HG02885 (cell line): ENCODE data around the gene MAGEF1.

Experiments used
- ATAC-seq: cut with Tn5 transposase; IDR thresholded peaks from one replicate; pipeline ENCODE4 v1.9.1; 2021; ENCODE audit warnings: mild to moderate bottlenecking; ENCODE audit not compliant: unreplicated experiment, poor library complexity

Gene MAGEF1

DNA sequence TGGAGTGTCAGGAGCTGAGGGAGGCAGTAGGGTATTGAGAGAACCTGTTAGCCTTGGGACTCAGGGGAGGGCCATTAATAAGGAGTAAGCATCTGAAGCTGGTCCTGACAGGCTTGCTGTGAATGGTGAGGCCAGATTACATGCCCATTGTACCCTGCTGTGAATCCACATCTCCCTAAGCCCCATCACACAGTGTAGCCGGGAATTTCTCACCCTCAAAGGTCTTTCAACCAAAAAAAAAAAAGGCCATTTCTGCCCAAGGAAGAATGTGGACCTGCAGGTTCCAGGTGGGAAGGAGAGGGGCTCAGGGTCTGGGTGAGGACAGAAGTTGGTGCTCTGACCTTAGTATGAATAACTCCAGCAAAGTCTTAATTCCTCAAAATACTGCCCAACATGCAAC, 37.2 kb downstream of the MAGEF1 start:
- no peak for ATAC-seq

DNA sequence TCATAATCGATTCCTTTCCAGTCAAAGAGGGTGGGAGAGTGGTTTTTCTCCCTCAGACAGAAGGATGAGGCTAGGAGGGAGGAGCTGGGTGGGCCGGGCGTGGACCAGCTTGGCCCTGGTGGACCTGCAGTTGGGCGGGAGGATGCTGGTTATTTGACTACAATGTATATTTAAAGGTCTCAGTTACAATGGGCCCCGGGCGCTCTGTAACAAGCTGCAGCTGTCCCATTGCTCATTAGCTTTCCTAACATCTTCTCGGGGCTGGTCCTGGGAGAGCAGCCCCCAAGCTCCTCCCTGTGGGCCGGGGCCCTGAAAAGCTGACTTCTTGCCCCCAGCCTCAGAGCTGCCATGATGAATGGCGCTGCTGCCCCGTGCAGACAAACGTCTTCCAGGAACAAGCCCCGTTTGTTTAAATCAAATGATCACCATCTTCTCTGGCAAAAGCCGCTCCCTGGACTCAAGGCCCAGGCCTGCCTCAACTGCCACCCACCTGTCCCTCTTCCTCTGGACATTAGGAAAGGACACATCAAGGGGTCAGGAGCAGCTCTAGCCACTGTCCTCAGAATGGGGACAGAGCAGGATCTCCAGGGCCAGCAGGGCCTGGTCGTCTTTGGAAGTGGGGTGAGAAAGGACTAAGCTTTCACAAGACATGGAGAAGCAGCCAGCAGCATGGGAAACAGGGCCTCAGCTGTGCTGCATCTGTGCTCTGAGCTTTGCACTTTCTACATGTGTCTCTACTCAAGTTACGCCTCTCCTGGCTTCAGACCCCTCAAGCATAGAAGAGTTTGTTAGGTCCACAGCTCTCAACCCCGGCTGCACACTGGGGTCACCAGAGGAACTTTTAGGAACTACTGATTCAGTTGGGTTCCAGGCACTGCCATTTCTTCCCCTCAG, 38.6 kb downstream of the MAGEF1 start:
- ATAC-seq, result no peak

DNA sequence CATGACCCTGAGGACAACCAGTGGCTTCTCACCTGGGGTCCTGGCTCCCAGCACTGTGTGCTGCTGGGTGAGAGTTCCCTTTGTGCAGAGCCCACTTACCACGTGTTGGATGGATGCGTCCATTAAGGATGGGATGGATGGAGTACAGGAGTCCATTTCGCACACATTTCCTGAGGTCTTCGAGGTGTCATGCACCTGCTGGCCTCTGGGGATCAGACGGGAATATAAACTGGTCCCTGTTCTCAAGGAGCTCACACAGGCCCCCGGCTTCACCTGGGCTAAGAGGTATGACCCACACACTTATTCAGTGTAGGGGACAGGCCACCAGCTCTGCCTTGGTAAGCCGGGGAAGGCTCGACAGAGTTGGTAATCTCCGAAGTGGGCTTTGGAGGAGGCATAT, 39.5 kb downstream of the MAGEF1 start:
- ATAC-seq, result no peak

DNA sequence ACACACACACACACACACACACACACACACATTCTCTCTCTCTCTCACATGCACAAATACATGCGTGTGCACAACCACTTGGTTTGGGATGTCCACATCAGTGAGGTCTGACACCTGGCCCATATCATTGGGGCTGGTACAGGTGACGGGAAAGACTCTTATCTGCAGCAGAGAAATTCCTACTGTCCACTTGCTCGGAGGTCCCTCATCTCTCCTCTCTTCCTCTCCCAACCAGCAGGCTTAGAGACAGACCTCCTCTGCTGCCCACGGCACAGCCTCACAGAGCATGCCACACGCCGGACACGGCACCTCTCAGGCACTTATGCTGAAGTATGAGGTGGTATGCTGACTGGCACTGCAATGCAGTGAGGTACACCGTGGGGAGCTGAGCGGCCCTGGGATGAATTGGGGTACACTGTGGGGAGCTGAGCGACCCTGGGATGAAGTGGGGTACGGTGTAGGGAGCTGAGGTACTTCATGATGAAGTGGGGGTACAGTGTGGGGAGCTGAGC, 41.7 kb downstream of the MAGEF1 start:
- ATAC-seq, result no peak

DNA sequence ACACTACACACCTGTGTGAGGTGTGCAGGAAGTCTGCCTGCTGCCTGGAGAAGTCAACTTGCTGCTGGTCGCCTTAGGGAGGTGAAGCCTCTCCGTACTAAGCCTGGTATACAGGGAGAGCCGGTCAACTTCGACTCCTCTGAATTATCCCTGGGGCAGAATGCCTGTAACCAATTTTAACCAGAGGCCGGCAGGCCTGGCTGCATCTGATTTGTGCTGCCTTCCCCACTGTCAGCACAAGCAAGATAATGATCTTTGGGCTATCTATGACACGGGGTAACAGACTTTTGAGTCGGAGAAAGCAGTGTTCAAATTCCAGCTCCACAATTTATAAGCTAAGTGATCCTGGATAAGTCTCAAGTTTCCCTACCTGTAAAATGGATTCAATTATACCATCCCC, 42.3 kb downstream of the MAGEF1 start:
- no peak for ATAC-seq

DNA sequence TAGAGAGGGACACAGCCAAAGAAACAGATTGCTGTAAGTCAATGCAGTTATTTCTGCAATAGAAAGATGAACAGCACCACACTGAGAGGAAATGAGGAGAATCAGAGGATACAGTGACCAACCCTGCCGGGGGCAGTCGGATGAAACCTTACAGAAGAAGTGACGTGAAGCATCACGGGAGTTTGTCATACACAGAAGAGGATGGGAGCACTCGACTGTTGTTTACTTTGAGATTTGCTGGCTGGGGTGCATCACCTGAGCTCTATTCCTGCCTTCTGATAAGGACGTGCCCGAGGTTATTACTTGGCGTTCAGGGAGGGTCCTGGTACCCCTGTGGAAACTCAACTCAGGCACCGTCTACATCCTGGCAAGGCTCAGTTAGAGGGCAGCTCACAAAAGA, 45.4 kb downstream of the MAGEF1 start:
- no peak for ATAC-seq

DNA sequence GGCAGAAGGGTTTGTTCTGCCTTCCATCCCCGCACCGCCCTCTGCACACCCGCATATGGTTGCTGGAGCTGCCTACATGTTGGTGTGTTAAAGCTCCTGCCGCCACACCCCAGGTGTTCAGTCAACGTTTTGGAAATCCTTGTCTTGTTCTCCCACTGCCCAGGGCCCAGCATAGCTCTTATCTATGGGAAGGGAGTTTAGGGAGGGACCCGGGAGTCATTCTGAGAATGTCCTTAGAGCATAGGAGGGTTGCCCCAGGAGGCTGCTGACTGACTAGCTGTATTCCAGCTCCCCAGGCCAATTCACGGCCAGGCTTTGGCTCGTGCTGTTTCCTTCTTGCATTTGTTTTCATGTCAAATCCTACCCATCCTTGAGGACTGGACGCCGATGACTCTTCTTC, 46.8 kb downstream of the MAGEF1 start:
- no peak for ATAC-seq

DNA sequence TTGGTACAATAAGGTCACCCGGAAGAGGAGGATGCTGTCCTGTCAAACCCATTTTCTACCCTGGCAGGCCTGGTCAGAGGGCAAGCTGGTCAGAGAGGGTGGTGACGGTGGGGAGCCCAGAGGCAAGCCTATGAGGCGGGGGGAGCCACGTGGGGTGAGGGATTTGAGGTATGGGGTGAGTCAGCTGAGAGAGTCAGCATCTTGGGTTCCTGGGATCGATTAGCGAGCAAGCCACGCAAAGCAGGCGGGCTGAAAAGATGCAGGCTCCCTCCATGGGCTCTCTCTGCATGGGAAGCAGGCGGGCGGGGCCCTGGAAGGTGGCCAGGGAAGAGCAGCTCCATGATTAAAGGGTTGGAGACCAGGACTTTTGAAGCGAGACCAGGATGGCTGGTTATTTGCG, 48.1 kb downstream of the MAGEF1 start:
- ATAC-seq, result no peak

DNA sequence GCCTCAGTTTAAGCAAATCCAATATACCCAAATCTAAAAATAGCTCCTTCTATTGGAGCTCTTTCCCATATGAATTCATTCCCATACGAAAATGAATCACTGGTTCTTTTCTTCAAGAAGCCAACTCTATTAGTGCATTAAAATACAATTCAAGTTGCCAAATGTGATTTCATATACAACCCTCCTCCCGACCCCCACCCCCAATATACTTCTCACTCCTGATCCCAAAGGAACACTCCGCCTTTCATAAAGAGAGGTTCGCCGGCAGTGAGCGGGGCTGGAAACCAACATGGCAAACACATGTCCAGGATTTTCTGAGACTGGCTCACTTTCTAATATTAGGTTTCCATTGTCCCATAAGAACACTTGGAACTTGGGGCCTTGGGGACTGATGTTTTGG, 48.5 kb downstream of the MAGEF1 start:
- no peak for ATAC-seq

DNA sequence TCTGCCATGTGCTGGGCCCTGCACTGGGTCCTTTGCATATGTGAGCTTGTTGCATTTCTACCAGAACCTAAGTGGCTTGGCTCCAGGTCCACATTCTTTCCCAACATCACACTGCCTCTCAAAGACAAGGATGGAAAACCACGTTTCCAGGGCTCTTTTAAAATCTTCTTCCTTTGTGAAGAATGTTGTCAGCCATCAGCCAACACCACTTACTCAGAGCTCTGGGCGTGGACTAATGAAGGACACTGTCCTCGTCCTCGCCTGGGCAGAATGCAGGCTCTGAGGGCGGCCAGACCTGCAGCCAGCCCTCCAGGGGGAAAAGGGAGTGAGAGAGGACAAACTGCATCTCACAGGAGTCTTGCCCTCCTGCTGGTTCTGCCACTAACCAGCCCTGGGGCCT, 49.7 kb downstream of the MAGEF1 start:
- ATAC-seq, result no peak

DNA sequence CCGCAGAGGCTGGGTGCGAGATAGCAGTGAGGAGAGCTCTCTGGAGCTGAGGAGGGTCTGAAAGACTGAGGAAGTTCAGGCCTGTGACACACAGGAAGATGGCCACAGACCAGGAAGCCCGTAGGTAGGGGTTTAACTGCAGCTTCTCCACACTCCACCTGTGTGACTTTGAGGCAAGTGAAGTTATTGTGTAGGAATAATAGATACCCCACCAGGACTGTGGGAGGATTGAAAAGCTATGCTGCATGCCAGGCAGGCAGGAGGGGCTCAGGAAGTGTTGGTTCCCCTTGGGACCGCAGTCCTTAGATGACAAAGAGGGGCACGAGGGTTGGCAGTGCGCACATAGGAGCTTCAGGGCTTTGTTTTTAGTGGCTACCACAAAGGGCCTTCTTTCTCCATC, 50.9 kb downstream of the MAGEF1 start:
- no peak for ATAC-seq
